GM12878 (cell line): ENCODE results near the gene BFSP2. TPM values are rescaled to one million over a fixed set of nuclear protein-coding genes. Genes with fewer than 3 reads are reported as not detected.

Experiments used
- BMI1 ChIP-seq: fragments of 450-650 bp; IDR thresholded peaks from 2 replicates; pipeline ENCODE4 v1.6.1; 2016; ENCODE audit warnings: mild to moderate bottlenecking, moderate library complexity, borderline replicate concordance
- CEBPB ChIP-seq, 2 experiments: fragments of 150-350 bp in 1 of 2; IDR thresholded peaks; 2 replicates each; pipeline ENCODE4 v1.6.1; 2012 to 2014; ENCODE audit warnings: low read depth in 2 of 2, low read length in 2 of 2, borderline replicate concordance in 1 of 2, inconsistent platforms in 1 of 2
- EED ChIP-seq: sonication (generic); IDR thresholded peaks from 2 replicates; pipeline ENCODE4 v1.6.1; 2016; ENCODE audit warnings: antibody characterized with exemption, low read depth
- FOXK2 ChIP-seq: fragments of 450-650 bp; IDR thresholded peaks from 2 replicates; pipeline ENCODE4 v1.6.1; 2017; ENCODE audit warnings: mild to moderate bottlenecking, moderate library complexity
- GABPA ChIP-seq: IDR thresholded peaks from 2 replicates; pipeline ENCODE4 v1.6.1; 2014; ENCODE audit warnings: antibody characterized with exemption, low read depth, mild to moderate bottlenecking, inconsistent platforms
- GATAD2B ChIP-seq: fragments of 450-650 bp; conservative IDR thresholded peaks from 2 replicates; pipeline ENCODE4 v1.6.1; 2017; ENCODE audit warnings: low read depth, mild to moderate bottlenecking, moderate library complexity
- JUND ChIP-seq: IDR thresholded peaks from 2 replicates; pipeline ENCODE4 v1.6.1; 2012; ENCODE audit warnings: low read depth, mild to moderate bottlenecking, low read length, improper control_type of control experiment, moderate library complexity
- MEF2B ChIP-seq: fragments of 450-650 bp; IDR thresholded peaks from 2 replicates; pipeline ENCODE4 v1.6.1; 2018; ENCODE audit warnings: mild to moderate bottlenecking, moderate library complexity; ENCODE audit not compliant: partially characterized antibody, poor library complexity, severe bottlenecking
- MTA2 ChIP-seq: fragments of 450-650 bp; IDR thresholded peaks from 2 replicates; pipeline ENCODE4 v1.6.1; 2016; ENCODE audit warnings: low read depth, mild to moderate bottlenecking, moderate library complexity
- MYC ChIP-seq: IDR thresholded peaks from 2 replicates; pipeline ENCODE4 v1.6.1; 2011; ENCODE audit warnings: mild to moderate bottlenecking, low read length, moderate library complexity, inconsistent platforms; ENCODE audit not compliant: insufficient read depth, insufficient replicate concordance, insufficient read length, severe bottlenecking
- NFXL1 ChIP-seq: fragments of 450-650 bp; IDR thresholded peaks from 2 replicates; pipeline ENCODE4 v1.6.1; 2017; ENCODE audit warnings: antibody characterized with exemption, mild to moderate bottlenecking, borderline replicate concordance
- PAX5 ChIP-seq: IDR thresholded peaks from 2 replicates; pipeline ENCODE4 v1.6.1; 2011; ENCODE audit warnings: low read depth, low read length, borderline replicate concordance
- RAD21 ChIP-seq: IDR thresholded peaks from 2 replicates; pipeline ENCODE4 v1.6.1; 2011; ENCODE audit warnings: mild to moderate bottlenecking, low read depth, low read length, moderate library complexity; ENCODE audit not compliant: insufficient read depth
- RUNX3 ChIP-seq: IDR thresholded peaks from 2 replicates; pipeline ENCODE4 v1.6.1; 2012; ENCODE audit warnings: low read length, inconsistent platforms
- SKIL ChIP-seq: fragments of 450-650 bp; IDR thresholded peaks from 2 replicates; pipeline ENCODE4 v1.6.1; 2017; ENCODE audit warnings: mild to moderate bottlenecking, low read depth, inconsistent platforms; ENCODE audit not compliant: poor library complexity, severe bottlenecking
- SMARCA5 ChIP-seq: fragments of 450-650 bp; IDR thresholded peaks from 2 replicates; pipeline ENCODE4 v1.6.1; 2017; ENCODE audit warnings: mild to moderate bottlenecking
- SP1 ChIP-seq: IDR thresholded peaks from one replicate; pipeline ENCODE4 v1.6.1; 2011; ENCODE audit warnings: low read depth, low read length
- SPI1 ChIP-seq: IDR thresholded peaks from 2 replicates; pipeline ENCODE4 v1.6.1; 2011; ENCODE audit warnings: low read depth, mild to moderate bottlenecking, low read length, moderate library complexity, borderline replicate concordance; ENCODE audit not compliant: insufficient read depth
- SREBF2 ChIP-seq: IDR thresholded peaks from 2 replicates; pipeline ENCODE4 v1.6.1; 2012; ENCODE audit warnings: mild to moderate bottlenecking, low read length
- TARDBP ChIP-seq: IDR thresholded peaks from 2 replicates; pipeline ENCODE4 v1.6.1; 2016; ENCODE audit warnings: borderline replicate concordance
- ZBED1 ChIP-seq: IDR thresholded peaks from 2 replicates; pipeline ENCODE4 v1.6.1; 2016; ENCODE audit warnings: borderline replicate concordance
- ZBTB33 ChIP-seq: fragments of 450-650 bp; IDR thresholded peaks from 2 replicates; pipeline ENCODE4 v1.6.1; 2017; ENCODE audit warnings: mild to moderate bottlenecking
- ZNF622 ChIP-seq: fragments of 450-650 bp; IDR thresholded peaks from 2 replicates; pipeline ENCODE4 v1.6.1; 2017; ENCODE audit warnings: mild to moderate bottlenecking, inconsistent platforms
- ZSCAN29 ChIP-seq: fragments of 450-650 bp; IDR thresholded peaks from 2 replicates; pipeline ENCODE4 v1.6.1; 2017; ENCODE audit warnings: mild to moderate bottlenecking, moderate library complexity
- polyA plus RNA-seq, 11 experiments: library from polyadenylated mRNA; depleted of rRNA in 4 of 11; unstranded in 6 of 11; stranded (reverse) in 5 of 11; fragments of >200 nt; fragmentation: Nextera tagmentation in 4 of 11; fragmentation: Illumina TruSeq in 1 of 11; extraction: Ambion mirVana in 4 of 11; extraction: Trizol in 1 of 11; gene quantifications; 1 replicate in 1 of 11; 2 replicates in 10 of 11; pipeline versions ENCODE4 v1.2.1 to v1.2.3, GENCODE V29; 2011 to 2016; ENCODE audit warnings: inconsistent platforms in 2 of 11, missing spikeins in 2 of 11, low read depth in 1 of 11
- total RNA-seq, 4 experiments: library from RNA; depleted of rRNA in 3 of 4; stranded (reverse); fragments of >200 nt in 3 of 4; fragmentation: Illumina TruSeq in 1 of 4; extraction: Trizol in 1 of 4; gene quantifications; 2 replicates each; pipeline versions ENCODE4 v1.2.1 to v1.2.3, GENCODE V29; 2013 to 2021
- TF ChIP-seq, protein P1 (sequence below): fragments of 450-650 bp; IDR thresholded peaks from 2 replicates; pipeline ENCODE4 v1.6.1; 2018; ENCODE audit warnings: mild to moderate bottlenecking, low read depth, moderate library complexity; ENCODE audit not compliant: partially characterized antibody

The BFSP2 gene
- total and polyA plus RNA-seq, 10 of the 15 experiments (the other 5 are each of a cell fraction or from before 2014, with no cell fraction given): 1.5 to 20.4 (median 7.3) TPM

DNA sequence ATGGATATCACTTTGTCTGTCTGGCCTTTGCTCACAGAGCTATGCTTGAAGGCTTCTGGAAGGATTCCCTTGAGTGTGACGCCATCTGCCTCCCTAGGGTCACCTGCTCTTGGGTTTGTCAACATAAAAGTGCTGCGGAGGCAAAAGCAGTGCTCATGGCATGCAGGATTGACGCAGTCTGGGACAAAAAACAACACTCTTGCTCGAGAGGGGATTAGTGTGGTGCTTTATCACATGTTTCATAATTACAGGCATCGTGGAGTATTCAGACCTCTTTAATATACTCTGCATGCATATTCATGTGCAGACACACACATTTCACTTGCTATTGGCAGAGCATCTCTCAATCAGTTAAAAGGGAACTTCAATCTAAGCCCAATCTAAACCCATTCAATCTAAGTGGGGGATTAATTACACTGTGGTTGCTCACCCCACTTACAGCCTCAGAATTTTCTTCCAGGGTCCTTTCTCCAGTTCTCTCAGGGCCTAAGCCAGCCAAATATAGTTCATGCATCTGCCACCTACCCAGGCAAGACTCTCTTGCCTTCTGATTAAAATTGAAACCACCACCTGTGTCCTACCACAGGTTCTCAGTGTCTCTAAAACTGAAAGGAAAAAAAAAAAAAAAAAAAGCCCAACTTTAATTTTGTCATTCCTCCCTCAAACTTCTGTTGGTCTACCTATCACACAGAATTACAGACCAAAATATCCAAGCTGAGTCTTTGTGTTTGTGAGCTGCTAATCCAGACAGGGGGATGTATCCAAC is 75.6 kb downstream of the BFSP2 start (continued):
- TF ChIP-seq, protein P1, sequence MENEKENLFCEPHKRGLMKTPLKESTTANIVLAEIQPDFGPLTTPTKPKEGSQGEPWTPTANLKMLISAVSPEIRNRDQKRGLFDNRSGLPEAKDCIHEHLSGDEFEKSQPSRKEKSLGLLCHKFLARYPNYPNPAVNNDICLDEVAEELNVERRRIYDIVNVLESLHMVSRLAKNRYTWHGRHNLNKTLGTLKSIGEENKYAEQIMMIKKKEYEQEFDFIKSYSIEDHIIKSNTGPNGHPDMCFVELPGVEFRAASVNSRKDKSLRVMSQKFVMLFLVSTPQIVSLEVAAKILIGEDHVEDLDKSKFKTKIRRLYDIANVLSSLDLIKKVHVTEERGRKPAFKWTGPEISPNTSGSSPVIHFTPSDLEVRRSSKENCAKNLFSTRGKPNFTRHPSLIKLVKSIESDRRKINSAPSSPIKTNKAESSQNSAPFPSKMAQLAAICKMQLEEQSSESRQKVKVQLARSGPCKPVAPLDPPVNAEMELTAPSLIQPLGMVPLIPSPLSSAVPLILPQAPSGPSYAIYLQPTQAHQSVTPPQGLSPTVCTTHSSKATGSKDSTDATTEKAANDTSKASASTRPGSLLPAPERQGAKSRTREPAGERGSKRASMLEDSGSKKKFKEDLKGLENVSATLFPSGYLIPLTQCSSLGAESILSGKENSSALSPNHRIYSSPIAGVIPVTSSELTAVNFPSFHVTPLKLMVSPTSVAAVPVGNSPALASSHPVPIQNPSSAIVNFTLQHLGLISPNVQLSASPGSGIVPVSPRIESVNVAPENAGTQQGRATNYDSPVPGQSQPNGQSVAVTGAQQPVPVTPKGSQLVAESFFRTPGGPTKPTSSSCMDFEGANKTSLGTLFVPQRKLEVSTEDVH: no peak
- TF ChIP-seq ZBED1 (peak; percentile 85), SREBF2 (no peak), ZBTB33 (no peak), SP1 (no peak), EED (peak; percentile 94), JUND (peak; percentile 88), ZNF622 (no peak), NFXL1 (no peak), PAX5 (peak; percentile 32; the same call in 1 of the 2 replicates), RUNX3 (peak; percentile 95), BMI1 (no peak), SMARCA5 (0 out of 2 replicates have a peak, but pooled peaks have one; percentile 49), RAD21 (peak; percentile 12; the same call in 1 of the 2 replicates), TARDBP (no peak; the same call in 1 of the 2 replicates), MTA2 (peak; percentile 71), GATAD2B (0 out of 2 replicates have a peak, but pooled peaks have one; percentile 37), CEBPB (IDR thresholded peaks at IDR 0.05; ENCODE audit: borderline replicate concordance in 1 of 2, low read depth in 2 of 2, low read length in 2 of 2) (peak in 1 of 2 experiments; percentile 41; a peak in 1 of 4 replicates), MEF2B (peak; percentile 85), SKIL (peak; percentile 82), SPI1 (no peak), FOXK2 (no peak), MYC (no peak), ZSCAN29 (no peak), GABPA (0 out of 2 replicates have a peak, but pooled peaks have one; percentile 37)
